ENCODE results near the gene C5orf15.
"Not testable (repeated sequence)": the region's sequence is repeated elsewhere in the genome, so short reads cannot be mapped to it uniquely, and the experiment has no call there.

The C5orf15 gene

DNA sequence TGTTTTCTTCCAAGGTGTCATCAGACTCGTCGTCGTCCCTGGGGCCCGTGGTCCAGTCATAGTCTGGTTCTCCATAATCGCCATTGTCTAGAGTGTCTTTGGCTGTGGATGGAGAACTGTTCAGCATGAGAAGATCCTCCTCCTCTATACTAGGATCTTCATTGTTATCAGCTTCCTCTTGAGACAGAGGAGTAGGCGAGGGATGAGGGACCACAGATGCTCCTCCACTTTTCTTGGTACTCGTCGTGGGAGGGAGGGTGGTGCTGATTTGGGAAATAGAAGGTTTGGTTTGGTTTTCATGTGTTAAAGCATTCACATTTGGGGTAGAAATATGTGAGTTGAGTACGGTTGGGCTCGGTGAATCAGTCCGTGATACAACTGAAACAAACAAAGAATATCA, 8.8 kb downstream of the C5orf15 start:
- no peak for DNase-seq

GRCh38 chr5:133957591-133957990, 10.8 kb downstream of the C5orf15 start:
- DNase-seq = no peak

- DNase-seq = no peak
Measured at GRCh38 chr5:133957080-133957479, 11.3 kb downstream of the C5orf15 start.

DNA sequence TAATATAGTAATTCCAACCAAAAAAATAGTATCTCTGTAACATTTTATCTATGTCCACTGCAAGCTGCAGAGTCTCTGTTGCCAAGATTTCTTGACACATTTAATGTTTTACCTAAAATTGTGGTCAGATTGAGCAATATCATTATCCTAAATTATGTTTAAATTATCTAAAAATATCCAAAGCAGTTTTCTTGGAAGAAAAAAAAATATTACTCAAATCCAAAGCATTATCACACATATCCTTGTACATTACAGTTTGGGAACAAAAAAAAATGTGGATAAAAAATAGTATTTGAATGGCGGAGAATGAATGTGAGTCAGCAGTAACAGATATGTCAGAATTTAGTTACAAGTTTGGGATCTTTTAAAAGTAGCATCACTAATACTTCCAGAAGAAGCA, 12.2 kb downstream of the C5orf15 start:
- DNase-seq = not testable (repeated sequence)

GRCh38 chr5:133953568-133954145, 14.8 kb downstream of the C5orf15 start:
- DNase-seq = no peak

GRCh38 chr5:133952729-133953567, 15.5 kb downstream of the C5orf15 start:
- DNase-seq = peak; percentile 98

GRCh38 chr5:133950821-133951612, 17.4 kb downstream of the C5orf15 start:
- DNase-seq = no peak

GRCh38 chr5:133948721-133949120, 19.7 kb downstream of the C5orf15 start:
- no peak for DNase-seq

GRCh38 chr5:133947431-133947841, 21.0 kb downstream of the C5orf15 start:
- DNase-seq = peak; percentile 42

DNA sequence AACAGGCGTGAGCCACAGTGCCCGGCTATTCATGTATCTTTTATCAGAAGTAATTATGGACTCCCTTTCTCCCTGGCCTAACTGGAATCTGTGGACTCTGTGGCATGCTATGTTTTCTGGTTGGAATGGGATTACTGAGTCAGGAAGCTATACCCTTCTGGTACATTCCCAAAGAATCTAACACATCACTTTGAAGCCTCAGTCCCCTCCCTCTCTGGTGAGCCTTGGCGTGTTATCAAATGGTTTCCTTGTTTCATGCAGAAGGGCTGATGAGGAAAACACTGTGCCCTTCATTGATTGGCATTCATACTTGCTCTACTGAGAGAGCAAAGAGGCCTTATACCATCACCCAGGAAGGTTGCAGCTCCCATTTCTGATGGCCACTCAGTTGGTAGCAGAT, 22.9 kb downstream of the C5orf15 start:
- DNase-seq = no peak

- peak; percentile 41 for DNase-seq
Measured at GRCh38 chr5:133944263-133945185, 23.9 kb downstream of the C5orf15 start.

DNA sequence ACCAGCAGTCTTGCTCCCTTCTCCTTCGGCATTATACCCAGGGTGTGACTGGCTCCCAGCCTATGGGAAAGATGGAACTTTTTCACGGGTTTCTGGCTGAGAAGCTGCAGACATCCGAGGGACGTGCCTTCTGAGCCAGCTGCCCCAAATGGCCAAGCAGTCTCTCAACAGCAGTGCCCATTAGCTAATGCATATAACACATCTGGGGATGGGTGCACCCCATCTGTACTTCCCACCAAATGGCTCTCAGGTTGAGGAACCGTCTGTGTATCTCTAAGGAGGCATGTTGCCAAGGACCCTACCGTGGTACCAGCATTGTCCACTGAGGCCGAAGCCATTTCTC, 25.0 kb downstream of the C5orf15 start:
- DNase-seq = no peak

DNA sequence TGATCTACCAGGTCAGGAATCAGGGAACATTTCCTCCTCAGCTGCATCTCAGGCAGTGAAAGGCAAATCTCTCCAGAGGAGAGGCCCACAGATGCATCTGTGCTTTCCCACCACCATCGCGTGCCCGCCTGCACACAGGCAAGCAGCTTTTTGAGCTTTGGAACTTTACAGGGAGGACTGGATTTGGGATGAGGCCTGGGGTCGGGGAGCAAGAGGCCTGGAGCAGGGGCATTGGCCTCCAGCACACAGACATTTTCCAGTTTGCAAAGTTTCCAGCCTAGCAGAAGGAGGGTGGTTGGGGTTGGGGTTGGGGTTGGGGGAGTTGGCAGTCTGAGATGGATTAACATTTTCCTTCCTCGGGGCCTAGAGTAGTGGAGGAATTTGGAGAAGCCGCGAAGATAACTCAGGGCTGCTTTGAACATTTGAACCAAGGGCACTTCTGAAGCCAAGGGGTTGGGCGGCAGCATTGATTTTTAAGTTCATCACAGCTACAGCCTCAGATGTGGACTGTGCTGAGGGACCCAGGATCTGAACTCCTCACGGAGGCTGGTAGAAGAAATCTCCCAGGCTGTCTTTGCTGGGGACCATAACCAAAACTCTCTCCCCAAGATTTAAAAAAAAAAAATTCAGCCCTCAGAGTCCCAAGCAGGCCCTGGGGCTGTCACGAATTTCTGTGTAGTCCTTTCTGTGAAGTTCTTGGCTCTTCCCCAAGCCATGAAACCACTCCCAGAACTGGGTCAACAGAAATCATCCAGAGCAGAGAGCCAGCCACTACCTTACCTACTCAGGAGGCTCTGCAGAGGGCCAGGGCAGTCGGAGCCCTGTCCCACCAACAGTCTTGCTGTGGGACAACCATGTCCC, 25.6 kb downstream of the C5orf15 start:
- no peak for DNase-seq

GRCh38 chr5:133941456-133942196, 26.8 kb downstream of the C5orf15 start:
- DNase-seq = no peak

- DNase-seq = no peak
Measured at GRCh38 chr5:133939668-133940067, 28.8 kb downstream of the C5orf15 start.

- no peak for DNase-seq
Measured at GRCh38 chr5:133938929-133939328, 29.5 kb downstream of the C5orf15 start.

DNA sequence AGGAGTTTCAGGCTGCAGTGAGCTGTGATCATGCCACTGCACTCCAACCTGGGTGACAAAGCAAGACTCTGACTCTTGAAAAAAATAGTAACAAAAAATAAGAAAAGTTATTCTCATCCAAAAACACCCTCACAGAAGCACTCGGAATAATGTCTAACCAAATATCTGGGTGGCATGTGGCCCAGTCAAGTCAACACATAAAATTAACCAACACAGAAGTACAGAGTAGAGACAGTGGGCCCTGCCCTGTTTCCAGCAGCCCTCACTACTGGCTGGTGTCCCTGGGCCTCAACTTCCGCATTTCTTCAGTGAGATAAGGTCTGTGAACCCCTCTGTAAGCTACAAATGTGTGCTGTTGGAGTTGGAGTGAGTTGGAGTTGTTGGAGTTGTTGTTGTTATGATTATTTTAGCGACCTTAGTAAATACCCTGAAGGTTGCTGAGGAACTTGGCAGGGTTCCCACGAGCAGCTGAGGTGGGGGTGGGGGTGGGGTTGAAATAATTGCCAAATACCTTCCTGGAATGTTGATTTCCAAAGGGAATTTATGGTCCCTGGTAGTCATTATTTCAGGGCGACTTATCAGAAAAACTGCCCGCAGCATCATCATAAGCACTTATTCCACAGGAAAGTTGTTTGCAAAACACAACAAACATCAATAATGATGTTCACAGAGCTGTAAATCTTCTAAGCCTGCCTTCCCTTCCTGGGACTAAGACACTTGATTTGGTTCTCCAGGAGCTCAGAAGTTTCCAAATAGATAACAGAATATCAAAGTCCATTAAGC, 30.2 kb downstream of the C5orf15 start:
- DNase-seq = no peak

DNA sequence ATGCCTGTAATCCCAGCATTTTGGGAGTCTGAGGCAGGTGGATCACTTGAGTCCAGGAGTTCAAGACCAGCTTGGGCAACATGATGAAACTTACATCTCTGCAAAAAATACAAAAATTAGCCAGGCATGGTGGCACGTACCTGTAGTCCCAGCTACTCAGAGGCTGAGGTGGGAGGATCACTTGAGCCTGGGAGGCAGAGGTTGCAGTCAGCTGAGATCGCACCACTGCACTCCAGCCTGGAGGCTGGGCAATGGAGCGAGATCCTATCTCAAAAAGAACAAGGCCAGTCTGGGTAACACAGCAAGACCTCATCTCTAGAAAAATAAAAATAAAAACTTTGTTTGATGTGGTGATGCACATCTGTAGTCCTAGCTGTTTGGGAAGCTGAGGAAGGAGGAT, 30.8 kb downstream of the C5orf15 start:
- not testable (repeated sequence) for DNase-seq

- no peak for DNase-seq
Measured at GRCh38 chr5:133936651-133937015, 31.8 kb downstream of the C5orf15 start.

DNA sequence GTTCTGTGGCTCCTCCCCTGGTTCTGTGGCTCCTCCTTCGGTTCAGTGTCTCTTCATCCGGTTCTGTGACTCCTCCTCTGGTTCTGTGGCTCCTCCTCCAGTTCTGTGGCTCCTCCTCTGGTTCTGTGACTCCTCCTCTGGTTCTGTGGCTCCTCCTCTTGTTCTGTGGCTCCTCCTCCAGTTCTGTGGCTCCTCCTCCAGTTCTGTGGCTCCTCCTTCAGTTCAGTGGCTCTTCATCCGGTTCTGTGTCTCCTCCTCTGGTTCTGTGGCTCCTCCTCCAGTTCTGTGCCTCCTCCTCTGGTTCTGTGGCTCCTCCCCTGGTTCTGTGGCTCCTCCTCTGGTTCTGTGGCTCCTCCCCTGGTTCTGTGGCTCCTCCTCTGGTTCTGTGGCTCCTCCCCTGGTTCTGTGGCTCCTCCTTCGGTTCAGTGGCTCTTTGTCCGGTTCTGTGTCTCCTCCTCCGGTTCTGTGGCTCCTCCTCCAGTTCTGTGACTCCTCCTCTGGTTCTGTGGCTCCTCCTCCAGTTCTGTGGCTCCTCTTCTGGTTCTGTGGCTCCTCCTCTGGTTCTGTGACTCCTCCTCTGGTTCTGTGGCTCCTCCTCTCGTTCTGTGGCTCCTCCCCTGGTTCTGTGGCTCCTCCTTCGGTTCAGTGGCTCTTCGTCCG, 32.3 kb downstream of the C5orf15 start:
- not testable (repeated sequence) for DNase-seq

Data from HCEC 1CT (cell line).